HG03442 (cell line): ENCODE data around the gene SETD9.

Source experiments
- ATAC-seq: cut with Tn5 transposase; IDR thresholded peaks from one replicate; pipeline ENCODE4 v1.9.1; 2021; ENCODE audit warnings: mild to moderate bottlenecking, moderate library complexity; ENCODE audit not compliant: unreplicated experiment

SETD9 gene

DNA sequence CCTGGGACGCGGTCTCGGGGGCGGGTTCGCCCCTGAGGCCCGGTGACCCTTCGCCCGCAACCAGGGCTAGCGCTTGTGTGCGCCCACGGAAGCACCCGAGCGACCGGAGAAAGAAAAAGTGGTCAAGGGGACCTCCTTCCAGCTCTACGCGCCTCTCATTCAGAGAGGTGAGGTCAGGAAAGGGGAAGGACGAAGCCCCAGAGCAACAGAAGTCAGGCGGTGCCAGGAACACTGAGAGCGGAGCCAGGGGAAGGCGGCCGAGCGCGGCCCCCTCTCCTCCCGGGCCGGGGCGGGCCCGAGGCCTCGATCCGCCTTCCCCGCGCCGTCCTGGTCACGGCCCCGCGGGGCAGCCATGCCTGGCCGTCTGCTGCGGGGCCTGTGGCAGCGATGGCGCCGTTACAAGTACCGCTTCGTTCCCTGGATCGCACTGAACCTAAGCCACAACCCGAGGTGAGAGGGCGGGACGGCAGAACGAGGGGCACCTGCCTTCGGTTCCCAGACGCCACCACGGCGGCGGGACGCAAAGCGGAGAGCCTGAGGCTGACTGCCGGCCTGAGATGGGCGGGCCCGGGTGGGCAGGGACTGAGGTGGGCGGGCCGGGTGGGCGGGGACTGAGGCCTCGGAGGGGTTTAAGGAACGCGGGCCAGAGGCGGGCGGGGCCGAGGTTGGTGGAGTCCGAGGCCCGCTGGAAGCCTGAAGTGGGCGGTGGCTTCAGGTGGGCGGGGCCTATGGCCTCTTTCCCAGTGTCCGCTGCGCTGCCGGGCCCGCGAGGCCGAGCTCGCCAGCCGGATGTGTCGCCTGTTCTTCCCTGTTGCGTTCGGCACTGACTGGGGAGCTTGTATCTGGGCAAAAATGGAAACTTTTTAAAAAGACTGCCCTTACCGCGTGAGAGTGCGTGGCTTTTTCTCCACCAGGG lies at the start of gene SETD9:
SETD9 (plus strand) TSS at position 303 of the 916 bp plus-strand sequence; CDS start at position 353, 50 bp downstream.
- ATAC-seq: peak; percentile 85

GRCh38 chr5:56861893-56862485 lies 47.4 kb upstream of the SETD9 start:
- no peak for ATAC-seq

- no peak for ATAC-seq
Observed at GRCh38 chr5:56862909-56863308, 46.5 kb upstream of the SETD9 start.

DNA sequence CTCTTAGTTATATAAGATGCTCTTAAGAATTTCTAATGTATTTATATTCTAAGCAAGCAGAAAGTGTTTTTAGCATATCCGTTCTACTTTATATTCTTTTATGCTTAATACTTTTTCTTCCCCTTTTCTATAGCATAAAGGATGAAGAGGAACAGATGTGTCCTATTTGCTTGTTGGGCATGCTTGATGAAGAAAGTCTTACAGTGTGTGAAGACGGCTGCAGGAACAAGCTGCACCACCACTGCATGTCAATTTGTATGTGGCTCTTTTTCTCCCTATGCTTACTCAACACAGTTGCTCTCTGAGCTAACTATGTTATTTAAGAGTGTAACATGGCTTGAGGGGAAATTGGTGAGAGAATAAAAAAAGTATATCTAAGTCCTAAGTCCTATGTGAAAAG lies 37.6 kb upstream of the SETD9 start:
- ATAC-seq: no peak

DNA sequence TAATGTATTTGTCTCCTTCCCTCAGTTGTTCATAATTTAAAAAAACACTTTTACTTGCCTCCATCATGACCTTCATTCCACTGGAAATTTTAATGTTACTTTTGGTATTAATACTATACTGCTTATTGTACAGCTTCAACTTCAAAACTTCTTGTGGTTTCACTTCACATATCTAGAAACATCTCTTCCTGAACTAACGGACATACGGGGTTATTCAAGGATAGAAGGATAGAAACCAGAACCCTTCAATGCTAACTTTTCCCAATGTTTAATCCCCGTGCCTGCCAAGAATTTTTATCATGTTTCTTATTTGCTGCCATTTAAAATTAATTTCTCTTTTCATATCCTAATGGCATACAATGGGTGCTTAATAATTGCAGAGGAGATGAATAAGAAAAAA lies 36.3 kb upstream of the SETD9 start:
- no peak for ATAC-seq

GRCh38 chr5:56876327-56876726 lies 33.1 kb upstream of the SETD9 start:
- ATAC-seq: no peak

GRCh38 chr5:56881571-56881970 lies 27.8 kb upstream of the SETD9 start:
- ATAC-seq: no peak

GRCh38 chr5:56893251-56893951 lies 16.0 kb upstream of the SETD9 start:
- ATAC-seq: no peak

DNA sequence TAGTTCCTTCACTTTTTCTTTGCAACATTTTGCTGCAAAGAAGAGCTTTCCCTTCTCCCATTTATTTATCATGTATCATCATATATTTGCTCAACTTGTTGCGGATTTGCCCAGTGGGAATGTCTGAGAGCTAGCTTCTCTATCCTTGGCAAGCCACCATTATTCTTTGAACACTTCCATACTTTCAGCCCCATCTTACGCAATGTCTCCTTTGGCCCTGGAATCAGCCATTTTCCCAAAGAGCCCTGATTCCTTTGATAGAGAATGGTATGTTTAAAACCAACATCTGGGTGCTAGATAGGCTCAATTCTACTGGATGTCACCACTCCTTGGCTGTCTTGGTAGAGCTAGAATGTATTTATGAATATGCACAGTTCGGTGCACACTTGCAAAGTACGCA lies 12.6 kb upstream of the SETD9 start:
- ATAC-seq: no peak

GRCh38 chr5:56898213-56898612 lies 11.2 kb upstream of the SETD9 start:
- no peak for ATAC-seq

- no peak for ATAC-seq
Observed at GRCh38 chr5:56900395-56900794, 9.0 kb upstream of the SETD9 start.

- ATAC-seq: no peak
Observed at GRCh38 chr5:56900858-56901578, 8.4 kb upstream of the SETD9 start.

DNA sequence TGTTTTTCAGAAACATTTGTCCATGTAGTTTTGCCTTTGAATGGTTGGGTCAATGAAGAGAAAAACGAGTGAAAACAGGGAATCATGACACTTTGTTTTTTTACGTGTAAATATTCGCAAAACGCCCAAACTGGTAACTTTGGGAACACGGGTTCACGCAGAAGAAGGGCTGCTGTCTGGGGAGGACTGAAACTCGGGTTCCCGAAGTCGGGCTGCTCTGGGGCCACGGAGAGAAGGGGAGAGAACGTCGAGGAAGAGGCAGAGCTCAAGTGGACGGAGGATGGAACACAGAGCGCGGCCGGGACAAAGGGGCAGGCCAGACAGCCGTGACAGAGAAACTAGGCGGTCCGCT lies 478 bp upstream of the SETD9 start:
- no peak for ATAC-seq

- ATAC-seq: peak; percentile 21
Observed at GRCh38 chr5:56910210-56910965, 992 bp downstream of the SETD9 start.

GRCh38 chr5:56913766-56914165 lies 4.4 kb downstream of the SETD9 start:
- ATAC-seq: no peak

DNA sequence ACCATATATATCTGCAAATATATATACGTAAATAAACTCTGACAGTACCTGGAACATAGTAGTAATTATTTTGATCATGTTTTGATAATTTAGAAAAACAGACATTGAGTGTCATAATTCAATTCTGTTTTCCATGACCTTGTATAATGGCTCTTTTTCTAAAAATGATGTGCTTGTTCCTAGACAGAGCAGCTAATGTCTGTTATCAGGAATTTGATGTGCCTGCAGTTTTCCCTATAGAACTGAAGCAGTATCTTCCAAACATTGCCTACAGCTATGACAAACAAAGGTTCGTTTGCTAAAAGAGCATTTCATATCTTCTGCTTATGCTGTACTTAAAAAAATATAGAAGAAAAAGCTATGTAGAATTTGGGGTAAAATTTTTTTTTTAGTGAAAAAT lies 5.3 kb downstream of the SETD9 start:
- ATAC-seq: no peak

DNA sequence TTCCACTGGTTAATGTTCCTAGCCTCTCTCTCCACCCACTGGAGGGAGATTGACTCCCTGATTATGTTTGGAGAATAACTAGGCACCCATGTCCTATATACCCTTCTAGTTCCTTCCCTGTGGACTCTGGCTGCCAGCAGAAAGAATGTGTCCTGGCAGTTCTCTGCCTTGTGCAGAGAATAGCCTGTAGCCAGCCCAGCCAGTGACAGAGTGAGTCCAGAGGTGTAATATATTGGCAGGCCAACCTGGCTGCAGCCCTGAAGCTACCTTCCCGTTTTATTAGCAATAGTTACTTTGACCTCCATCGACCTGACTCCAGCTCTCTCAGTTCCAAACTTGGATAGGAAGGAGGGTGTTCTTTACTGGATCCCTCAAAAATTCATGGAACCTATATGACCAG lies 8.1 kb downstream of the SETD9 start:
- no peak for ATAC-seq

- ATAC-seq: no peak
Observed at GRCh38 chr5:56918054-56918453, 8.7 kb downstream of the SETD9 start.

- ATAC-seq: no peak
Observed at GRCh38 chr5:56919942-56920662, 10.7 kb downstream of the SETD9 start.

DNA sequence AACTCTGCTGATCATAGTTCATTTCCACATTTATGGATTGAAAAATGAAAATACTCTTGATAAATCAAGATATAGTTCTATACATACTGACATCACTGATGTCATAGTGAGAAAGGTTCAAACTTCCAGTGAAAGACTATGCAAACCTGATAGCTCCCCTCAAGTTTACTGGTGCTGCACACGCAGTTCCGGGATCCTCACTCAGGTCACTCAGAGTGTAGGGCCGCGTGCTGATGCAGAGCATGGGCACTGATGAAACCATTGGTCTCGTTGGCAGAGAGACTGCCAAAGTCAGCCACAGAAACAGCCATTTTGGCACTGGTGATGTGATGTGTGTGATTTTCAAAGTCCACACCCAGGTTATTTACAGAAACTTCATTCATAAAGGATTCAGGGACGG lies 13.5 kb downstream of the SETD9 start:
- ATAC-seq: no peak
